Activated T-helper 1 cell treated with Interleukin-2 at 50 U/mL for 16 hours (primary cell): ENCODE measurements around the gene TEKT5.
"Not testable (repeated sequence)": the region's sequence is repeated elsewhere in the genome, so short reads cannot be mapped to it uniquely, and the experiment has no call there.

Experiments
- DNase-seq: peaks from one replicate; pipeline ENCODE4 v3.0.0-alpha.2; 2020; ENCODE audit warnings: low read depth

TEKT5 gene

DNA sequence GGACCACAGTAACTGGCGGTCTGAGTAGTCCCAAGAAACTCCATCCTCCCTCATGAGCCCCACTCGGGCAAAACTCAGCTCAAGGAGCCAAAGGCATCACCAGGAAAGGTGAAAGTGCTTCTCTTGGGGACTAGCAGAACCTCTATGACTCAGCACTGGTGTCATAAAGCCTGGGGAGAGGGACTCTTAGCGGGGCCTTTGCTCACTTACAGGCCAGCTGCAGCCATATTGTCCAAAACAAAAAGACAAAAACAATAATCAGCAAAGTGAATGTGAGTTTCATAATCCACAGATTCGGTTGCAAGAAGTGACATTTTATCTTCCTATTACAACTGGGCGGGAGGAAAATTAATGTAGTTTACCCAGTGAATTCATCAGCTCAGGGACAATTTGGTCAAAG, at the start of gene TEKT5:
TEKT5 (minus strand) TSS at position 101 of the 400 bp plus-strand sequence; CDS start at position 44, 57 bp downstream.
- DNase-seq: no peak

DNA sequence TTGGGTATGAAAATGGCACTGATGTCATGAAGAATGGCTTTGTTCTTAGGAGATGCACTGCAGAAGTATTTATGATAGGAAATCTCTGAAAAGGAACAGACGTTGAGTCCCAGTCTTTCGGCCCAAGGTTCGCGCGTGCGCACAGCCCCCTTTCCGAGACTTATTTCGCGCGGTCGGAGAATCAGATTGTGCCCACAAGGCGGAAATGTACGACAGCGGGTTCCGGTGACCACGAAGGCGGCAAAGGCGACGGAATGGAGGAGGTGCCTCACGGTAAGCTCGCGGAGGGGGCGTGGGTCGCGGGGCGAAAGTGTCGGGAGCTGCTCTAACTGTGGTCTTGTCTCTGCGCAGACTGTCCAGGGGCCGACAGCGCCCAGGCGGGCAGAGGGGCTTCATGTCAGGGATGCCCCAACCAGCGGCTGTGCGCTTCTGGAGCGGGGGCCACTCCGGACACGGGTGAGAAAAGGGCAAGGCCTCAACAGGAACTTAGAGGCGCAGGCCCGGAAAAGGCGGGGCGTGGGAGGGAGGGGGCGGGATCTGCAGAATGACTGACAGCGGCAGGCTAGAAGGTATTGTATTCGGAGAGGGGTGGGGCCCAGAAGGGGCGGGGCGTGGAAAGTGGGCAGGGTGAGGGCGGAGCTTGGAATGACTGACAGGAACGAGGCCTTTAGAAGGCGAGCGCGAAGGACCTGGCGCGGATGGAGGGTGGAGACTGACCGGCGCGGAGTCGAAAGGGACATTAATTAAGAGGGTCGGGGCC, 49.1 kb upstream of the TEKT5 start, which contains the start of gene NUBP1:
NUBP1 (plus strand) TSS at position 233 of the 760 bp plus-strand sequence; CDS start at position 255, 22 bp downstream.
- peak; percentile 97 for DNase-seq

DNA sequence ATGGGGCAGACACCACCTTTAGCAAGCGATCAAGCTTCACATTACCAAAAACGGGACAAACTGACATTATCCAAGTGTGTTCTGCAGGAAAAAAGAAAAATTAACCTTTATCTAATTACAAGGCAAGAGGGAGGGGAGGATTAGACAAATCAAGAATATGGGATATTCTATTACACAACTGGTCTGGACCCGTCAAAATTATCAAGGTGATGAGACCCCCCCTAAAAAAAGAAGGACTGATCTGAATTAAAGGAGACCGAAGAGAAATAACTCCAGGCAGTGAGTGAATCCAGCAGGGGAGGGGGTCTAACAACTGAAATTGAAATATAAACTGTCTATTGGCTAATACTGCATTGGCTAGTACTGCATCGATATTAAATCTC, 48.5 kb upstream of the TEKT5 start:
- no peak for DNase-seq

DNA sequence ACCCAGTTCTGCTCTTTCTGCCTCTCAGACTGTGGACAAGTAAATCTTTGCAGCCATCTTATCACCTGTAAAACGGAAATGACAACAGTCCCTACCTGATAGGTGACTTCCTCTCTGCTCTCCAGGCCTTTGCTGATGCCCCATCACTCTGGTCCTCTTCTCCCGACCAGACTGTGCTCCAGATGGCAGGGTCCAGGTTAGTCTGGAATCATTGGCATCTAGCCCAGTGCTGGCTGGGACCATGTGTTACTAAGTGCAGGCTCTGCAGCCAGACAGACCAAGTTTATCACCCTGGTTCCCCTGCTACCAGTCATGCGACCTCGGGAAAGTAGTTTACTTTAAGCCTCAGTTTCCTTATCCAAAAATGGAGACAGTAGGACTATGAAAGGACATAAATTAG, 47.1 kb upstream of the TEKT5 start:
- no peak for DNase-seq

DNA sequence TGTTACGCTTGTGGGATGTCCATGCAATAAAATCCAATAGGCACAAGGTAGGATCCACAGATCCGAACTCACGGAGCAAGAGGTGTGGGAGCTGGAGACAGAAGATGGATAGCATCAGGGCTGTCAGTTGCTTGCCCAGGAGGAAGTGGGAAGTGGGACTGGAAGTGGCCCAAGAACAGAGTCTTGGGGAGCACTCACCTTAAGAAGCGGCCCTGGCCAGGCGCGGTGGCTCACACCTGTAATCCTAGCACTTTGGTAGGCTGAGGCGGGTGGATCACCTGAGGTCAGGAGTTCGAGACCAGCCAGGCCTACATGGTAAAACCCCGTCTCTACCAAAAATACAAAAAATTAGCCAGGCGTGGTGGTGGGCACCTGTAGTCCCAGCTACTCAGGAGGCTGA, 46.5 kb upstream of the TEKT5 start:
- DNase-seq: not testable (repeated sequence)

DNA sequence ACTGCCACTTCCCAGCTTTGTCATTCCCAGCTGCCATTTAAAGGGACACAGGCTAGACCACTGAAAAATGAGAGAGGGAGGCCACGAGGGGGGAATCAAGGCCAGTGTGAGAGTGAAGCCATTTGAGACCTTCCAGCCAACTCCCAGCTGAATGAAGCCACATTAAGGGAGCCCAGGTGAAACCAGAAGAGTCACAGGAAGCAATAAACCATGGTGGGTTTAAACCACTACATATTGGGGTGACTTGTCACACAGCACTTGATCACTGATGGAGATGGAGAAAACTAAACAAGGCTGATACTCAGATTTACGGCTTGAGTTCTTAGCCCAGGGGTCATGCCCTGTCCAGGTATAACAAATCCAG, 46.1 kb upstream of the TEKT5 start:
- DNase-seq: no peak

DNA sequence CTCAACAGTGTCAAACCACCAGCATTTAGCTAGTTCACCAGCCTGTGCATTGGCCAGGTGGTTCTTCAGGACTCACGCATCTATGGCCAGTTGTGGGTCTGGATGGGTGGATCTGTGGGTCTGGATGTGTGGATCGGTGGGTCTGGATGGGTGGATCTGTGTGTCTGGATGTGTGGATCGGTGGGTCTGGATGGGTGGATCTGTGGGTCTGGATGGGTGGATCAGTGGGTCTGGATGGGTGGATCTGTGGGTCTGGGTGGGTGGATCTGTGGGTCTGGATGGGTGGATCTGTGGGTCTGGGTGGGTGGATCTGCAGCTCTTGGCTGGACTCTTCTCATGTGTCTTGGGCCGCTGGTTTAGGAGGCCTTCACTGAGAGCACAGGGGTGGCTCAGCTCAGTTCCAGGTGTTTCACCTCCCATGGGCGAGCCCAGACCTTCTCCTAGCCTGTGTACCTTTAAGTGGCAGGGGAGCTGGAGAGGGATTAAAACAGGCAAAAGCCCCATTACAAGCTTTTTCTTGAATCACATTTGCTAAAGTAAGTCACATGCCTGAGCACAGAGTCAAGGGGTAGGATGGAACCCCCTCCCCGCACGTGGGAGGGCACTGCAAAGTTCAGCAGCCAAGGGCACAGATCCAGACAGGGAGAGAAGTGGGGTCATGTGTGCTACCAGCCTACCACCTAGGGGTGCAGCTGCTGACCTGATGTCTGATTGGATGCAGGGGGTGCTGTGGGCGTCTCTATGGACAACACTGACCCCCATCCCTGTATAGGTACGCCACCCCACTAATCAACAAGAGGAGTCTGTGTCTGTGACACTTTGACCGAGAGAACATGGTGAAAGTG, 45.5 kb upstream of the TEKT5 start:
- DNase-seq: no peak

DNA sequence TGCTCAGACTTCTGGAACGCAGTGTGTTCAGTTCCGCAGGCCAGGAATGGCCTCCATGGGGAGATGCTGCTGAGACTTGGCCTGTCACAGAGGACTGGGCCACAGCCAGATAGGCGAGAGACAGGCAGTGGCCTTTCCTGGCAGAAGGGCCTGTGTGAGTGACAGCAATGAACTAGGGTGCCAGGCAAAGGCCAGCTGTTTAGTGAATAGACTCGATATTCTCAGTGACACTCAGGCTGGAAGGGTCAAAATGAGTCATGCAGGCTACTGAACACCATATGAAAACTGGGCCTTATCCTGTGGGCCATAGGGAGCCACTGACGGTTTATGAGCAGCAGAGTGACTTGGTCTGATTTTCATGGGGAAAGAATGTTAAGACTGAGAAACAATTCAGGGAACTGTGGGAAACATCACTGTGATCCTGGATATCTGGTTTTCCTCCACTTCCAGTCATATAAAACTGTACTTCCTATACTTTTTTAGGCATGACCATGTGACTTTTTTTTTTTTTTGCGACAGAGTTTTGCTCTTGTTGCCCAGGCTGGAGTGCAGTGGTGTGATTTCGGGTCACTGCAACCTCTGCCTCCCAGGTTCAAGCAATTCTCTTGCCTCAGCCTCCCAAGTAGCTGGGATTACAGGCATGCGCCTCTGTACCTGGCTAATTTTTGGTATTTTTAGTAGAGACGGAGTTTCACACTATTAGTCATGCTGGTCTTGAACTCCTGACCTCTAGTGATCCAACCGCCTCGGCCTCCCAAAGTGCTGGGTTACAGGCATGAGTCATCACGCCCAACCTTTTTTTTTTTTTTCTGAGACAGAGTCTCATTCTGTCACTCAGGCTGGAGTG, 43.7 kb upstream of the TEKT5 start:
- no peak for DNase-seq

DNA sequence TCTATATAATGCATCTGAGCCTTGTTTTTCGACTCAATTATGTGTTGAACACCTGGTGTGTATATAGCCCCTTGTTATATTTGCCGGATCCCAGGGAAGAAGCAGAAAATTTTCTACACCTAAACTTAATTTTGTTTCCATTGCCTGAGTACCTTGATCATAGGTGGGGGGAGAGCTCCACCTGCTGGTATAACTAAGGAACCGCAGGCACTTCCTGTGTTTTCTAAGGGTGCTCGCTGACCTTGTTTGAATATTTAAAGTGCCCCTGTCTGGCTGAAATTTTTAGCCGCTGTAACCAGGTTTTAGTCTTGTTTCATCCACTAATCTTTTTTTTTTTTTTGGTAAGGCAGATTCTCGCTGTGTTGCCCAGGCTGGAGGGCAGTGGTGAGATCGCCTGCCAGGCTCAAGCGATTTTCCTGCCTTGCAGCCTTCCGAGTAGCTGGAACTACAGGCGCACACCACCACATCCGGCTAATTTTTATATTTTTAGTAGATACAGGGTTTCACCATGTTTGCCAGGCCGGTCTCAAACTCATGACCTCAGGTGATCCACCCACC, 42.4 kb upstream of the TEKT5 start:
- peak; percentile 46 for DNase-seq

DNA sequence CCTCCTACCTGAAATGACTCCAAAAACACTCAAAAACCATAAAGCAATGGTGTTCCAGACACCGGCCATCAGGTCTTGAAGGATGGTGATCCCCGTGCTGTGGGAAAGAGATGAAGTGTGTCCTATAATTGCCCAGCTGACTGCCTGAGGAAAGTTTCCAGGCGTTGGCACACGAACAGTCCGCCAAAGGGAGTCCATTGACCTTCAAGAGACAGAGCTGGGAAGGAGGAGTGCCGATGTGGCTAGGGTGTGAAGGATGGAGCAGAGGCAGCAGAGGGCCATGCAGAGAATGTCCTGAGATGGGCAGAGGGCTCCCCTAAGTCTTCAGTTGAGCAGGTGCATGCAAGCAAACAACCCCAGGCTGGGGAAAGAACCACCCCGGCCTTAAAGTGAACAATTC, 37.1 kb upstream of the TEKT5 start:
- no peak for DNase-seq

DNA sequence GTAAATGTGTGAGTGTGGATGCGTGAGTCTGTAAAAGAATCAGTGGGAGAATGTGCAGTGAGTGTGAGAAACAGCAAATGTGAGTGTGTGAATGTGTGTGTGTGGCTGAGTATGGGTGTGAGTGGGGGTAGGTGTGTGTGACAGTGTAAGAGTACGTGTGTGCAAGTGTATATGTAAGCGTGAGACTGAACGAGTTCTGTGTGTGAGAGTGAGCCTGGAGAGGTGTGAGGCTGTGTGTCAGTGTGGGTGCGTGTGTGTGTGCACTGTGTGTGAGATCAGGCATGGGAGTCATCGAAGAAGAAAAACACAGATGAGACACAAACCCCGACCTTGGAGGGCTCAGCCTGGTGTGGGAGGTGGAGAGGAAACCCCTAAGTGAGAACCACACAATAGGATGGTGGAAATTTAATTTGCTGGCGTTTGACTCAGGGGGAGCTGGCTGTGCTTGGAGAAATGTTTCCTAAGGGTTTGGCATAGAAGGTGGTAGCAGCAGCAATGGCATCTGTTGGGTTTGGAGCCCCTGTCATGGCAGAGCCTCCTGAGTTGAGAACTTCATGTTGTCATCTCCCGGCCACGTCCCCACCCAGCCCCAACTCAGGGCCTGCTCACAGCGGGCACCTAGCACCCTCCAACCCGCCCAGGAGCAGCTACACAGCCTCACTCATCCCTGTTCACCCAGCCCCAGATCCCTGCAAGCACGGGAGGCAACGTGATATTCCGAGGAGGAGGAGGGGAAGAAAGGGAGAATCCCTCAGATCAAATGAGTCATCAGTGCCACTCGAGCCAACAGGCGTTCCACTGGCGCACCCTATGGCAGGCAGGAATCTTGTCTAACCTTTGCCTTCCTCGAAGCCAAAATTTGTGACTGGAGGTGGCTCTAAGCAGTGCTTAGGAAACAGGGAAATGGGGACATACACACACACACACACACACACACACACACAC, 34.6 kb upstream of the TEKT5 start:
- no peak for DNase-seq

DNA sequence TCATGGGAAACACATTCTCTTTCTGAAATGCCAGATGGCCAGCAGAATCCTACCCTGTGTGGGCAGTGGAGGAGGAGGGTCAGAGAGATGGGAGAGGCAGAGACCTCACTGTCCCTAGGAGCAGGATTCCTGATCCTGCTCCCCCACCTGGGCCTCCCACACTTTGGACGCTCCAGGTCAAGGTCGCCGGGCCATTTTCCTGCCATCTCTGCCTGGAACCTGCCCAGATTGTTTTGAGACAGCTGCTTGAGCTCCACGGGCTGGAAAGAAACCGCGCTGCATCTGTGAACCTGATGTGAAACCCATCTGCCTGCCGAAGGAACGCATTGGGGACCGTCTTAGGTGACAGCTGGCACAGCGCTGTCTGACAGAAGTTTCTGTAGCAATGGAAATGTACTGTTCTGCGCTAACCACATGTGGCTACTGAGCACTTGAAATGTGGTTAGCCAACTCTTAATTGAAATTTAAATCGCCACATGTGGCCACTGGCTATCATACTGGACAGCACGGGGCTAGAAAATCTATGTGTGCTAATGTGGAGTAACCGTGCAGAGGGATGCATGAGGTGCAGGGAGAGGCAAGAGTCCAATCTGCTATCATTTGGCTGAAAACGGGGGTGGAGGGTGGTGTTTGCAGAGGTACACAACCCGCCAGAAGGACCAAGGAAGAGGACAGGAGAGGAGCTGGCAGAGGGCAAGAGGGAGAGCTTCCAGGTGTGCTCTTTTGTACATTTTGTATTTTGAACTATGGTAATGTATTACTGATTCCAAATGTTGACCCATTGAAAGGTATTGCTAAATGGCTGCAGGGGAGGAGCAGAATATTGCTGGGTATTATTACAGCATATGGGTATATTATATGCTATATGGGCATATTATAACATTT, 33.5 kb upstream of the TEKT5 start:
- DNase-seq: no peak

DNA sequence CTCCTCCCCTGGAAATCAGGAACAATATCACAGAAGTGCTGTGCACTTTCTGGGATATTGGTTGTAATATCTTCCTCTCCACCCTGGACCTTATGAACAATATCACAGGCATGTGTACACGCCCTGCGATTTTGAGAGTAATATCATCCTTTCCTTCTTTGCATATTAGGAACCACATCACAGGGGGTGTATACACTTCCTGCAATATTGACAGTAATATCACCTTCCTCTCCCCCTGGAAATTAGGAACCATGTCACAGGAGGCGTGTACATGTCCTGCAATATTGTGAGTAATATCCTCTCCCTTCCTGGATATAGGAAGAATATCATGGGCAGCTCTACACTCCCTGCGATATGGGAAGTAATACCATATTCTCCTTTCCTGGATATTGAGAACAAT, 14.2 kb upstream of the TEKT5 start:
- no peak for DNase-seq

DNA sequence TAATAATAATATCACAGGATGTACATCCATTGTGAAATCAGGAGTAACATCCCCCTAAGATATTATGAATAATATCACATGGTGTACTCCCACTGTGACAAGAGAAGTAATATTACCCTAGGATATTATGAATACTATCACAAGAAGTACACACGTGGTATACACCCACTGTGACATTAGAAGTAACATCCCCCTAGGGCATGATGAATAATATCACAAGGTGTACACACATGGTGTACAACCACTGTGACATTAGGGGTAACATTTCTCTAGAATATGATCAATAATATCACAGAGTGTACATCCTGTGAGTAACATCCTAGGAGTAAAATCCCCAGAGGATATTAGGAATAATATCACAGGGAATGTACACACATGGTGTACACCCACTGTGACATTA, 5.0 kb upstream of the TEKT5 start:
- DNase-seq: no peak

DNA sequence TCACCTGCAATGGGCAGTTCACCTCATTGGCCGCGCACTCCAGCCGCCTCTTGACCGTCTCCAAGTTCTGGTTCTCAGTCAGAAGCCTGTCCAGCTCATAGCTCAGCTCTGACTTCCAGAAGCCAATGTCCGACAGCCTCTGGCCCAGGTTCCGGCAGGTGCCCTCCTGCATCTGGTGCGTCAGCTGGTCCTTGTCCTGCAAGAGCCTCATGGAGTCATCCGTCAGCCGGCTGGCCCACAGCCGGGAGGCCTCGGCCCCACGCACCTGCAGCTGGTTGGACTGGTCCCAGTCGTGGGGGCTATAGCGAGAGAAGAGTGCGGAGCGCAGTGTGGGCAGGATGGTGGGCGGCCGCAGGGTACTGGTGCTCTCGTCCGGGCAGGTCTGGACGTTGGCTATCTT, 424 bp downstream of the TEKT5 start:
- no peak for DNase-seq

DNA sequence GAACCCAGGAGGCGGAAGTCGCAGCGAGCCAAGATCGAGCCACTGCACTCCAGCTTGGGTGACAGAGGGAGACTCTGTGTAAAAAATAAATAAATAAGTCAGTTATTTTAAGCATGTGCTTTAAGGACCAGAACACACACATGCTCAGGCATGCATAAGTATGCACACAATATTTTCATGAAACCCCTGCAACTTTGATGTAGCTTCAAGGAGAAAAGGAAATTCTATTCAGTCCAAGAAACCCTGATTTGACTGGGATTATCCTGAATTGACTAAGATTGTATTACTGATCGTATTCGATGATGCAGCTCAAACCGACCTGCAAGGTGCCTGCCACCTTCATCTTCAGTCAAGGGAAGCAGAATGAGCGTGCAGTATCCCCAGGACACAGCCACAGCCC, 841 bp downstream of the TEKT5 start:
- no peak for DNase-seq

DNA sequence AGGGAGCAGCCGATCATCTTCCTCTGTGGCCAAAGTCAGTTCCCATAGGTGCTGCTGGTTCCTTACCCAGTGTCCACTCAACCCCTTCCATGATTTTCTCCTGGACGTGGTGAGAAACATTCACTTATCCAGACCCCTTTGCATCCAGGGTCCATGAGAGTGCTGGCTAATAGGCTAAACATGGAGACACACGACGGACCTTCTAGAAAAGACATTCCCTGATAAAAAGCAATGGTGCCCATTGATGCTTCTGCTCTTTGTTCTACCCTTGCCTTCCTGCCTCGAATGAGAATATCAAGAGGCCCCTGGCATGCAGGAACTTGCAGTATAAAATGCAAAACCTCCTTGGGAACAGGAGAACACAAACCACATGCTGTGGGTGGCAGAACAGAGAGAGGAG, 2.3 kb downstream of the TEKT5 start:
- DNase-seq: no peak

DNA sequence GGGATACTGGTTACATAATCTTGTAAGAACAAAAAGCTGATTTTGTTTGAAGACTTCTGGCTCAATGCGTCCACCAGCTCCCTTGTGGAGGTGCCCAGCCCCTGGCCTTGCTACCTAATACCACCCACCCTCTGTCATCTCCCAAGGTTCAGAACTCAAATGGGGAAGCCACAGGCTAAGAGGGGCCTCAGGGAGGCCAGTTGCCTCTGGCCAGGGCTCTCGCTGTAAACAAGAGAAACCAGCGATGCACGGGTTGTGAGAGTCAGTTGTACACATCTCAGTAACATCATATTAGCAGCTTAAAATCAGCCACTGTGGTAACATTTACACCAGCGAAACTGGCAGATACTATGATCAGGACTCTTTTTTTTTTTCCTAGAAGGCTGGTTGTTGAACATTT, 6.0 kb downstream of the TEKT5 start:
- DNase-seq: no peak

DNA sequence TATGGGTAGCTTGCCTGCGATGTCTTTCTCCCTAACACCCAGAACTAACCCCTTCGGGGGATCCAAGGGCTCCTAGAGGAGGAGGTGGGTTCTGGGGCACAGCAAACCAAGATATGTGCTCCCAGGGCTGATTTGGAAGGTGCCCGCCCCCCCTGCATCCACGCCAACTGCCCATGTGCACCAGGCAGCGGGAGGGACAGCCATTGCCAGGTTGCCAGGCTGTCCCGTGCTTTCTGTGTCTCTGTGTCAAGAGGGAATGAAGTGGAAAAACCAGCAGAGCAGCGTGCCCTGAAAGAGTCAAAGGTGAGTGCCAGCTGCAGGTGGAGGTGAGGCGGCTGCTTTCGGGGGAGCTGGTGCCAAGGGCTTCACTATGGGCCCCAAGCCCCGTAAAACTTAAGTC, 6.4 kb downstream of the TEKT5 start:
- no peak for DNase-seq

DNA sequence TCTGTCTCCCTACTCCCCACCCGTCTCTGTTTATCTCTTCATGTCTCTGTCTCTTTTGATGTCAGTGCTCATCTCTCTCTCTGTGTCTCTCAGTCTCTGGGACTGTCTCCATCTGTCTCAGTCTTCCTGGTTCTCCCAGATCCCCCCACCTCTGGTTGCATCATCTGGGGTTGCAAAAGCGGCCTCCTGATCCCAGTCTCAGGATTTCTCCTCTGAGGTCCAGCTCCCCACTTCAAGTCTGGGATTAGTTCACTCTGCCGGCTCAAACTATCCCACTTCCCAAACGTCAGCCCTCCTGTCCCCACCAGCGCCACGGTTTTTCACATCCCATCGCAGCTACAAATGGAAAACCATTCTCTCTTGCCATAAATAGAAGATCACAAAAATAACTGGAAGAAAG, 9.0 kb downstream of the TEKT5 start:
- DNase-seq: no peak
